ENCODE data around the gene LHFPL2.

LHFPL2 gene

GRCh38 chr5:78659714-78660113 is 11.1 kb upstream of the LHFPL2 start:
- CTCF ChIA-PET: no interaction called here
- no peak for TF ChIP-seq CTCF (IDR thresholded peaks at IDR 0.05; ENCODE audit: insufficient read depth, low read length, missing control alignments)
- POLR2A ChIA-PET: no interaction called here
- no peak for DNase-seq (ENCODE audit: low read depth, low spot score)
- no peak overlapping the region for H3K4me3 ChIP-seq (ENCODE audit: low read depth, low read length)

DNA sequence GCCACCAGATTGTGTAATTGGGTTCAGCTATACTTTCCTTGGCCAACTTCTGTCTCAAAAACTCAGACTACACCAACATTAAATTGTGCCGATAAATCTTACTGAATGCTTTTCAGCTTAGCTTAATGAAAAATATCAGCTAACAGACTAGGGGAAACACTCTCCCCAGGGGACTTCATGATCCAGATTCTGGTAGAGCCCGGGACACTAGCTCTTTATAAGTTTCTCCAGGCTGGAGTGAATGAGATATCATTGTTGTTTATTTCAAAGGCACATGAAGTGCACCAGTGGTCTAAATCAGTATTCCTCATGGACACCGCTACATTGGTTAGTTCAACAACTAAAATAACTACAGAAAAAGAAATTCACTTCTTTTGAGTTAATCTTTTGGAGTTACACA is 10.5 kb upstream of the LHFPL2 start:
- DNase-seq (ENCODE audit: low read depth, low spot score): no peak
- TF ChIP-seq CTCF (IDR thresholded peaks at IDR 0.05; ENCODE audit: insufficient read depth, low read length, missing control alignments): no peak
- H3K4me3 ChIP-seq (ENCODE audit: low read depth, low read length): no peak overlapping the region
- POLR2A ChIA-PET: no interaction called here
- CTCF ChIA-PET: no interaction called here

DNA sequence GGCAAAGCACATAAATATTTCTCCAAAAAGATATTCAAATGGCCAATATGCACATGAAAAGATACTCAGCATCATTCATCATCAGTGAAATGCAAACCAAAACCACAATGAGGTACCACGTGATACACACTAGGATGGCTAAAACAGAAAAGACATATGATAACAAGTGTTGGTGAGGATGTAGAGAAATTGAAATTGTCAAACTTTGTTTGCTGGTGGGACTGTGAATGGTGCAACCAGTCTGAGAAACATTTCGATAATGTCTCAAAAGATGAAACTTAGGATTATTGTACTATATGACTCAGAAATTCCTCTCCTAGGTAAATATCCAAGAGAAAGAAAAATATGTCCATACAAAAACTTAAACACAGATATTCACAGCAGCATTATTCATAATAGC is 8.6 kb upstream of the LHFPL2 start:
- no peak overlapping the region for H3K4me3 ChIP-seq (ENCODE audit: low read depth, low read length)
- CTCF ChIA-PET: interaction anchor here (0.7 kb wide), 2 partner anchors 37 to 185 kb away, joined by 3 to 6 read pairs; no protein-coding TSS in a partner anchor
- no peak for TF ChIP-seq CTCF (IDR thresholded peaks at IDR 0.05; ENCODE audit: insufficient read depth, low read length, missing control alignments)
- no peak for DNase-seq (ENCODE audit: low read depth, low spot score)
- POLR2A ChIA-PET: no interaction called here

DNA sequence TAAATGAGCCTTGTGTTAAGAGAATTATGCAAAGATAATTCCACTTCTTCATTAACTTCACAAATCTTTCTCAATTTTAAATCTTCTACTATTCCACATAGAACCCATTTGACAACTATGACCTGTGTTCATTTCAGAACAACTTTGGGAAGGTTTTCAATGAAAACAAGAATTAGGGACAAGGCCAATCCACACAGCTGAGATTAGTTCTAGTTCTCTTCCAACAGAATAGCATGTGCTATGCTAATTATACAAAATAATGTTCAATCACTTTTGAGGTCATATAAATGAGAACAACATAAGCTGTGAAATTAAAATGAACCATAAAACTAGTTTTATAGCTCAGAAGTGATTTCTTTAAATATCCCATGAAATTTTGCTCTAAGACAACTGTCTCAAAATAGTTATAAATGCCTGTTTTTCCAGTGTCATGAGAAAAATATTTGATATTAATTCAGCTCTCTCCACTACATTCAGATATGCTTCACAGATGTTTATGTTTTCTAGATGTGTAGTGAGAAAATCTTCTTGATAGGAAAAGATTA is 7.2 kb upstream of the LHFPL2 start:
- no peak for DNase-seq (ENCODE audit: low read depth, low spot score)
- TF ChIP-seq CTCF (IDR thresholded peaks at IDR 0.05; ENCODE audit: insufficient read depth, low read length, missing control alignments): no peak
- H3K4me3 ChIP-seq (ENCODE audit: low read depth, low read length): no peak overlapping the region
- POLR2A ChIA-PET: no interaction called here
- CTCF ChIA-PET: interaction anchor here (0.9 to 1.3 kb wide), 3 partner anchors 8 to 62 kb away, joined by 3 to 4 read pairs (median 3); no protein-coding TSS in a partner anchor

GRCh38 chr5:78654386-78654785 is 5.8 kb upstream of the LHFPL2 start:
- ChIA-PET POLR2A (no interaction called here), CTCF (interaction anchor here (0.9 kb wide), 1 partner anchor 117 kb away, joined by 3 read pairs; no protein-coding TSS in a partner anchor)
- TF ChIP-seq CTCF (IDR thresholded peaks at IDR 0.05; ENCODE audit: insufficient read depth, low read length, missing control alignments): no peak
- no peak for DNase-seq (ENCODE audit: low read depth, low spot score)
- no peak overlapping the region for H3K4me3 ChIP-seq (ENCODE audit: low read depth, low read length)

DNA sequence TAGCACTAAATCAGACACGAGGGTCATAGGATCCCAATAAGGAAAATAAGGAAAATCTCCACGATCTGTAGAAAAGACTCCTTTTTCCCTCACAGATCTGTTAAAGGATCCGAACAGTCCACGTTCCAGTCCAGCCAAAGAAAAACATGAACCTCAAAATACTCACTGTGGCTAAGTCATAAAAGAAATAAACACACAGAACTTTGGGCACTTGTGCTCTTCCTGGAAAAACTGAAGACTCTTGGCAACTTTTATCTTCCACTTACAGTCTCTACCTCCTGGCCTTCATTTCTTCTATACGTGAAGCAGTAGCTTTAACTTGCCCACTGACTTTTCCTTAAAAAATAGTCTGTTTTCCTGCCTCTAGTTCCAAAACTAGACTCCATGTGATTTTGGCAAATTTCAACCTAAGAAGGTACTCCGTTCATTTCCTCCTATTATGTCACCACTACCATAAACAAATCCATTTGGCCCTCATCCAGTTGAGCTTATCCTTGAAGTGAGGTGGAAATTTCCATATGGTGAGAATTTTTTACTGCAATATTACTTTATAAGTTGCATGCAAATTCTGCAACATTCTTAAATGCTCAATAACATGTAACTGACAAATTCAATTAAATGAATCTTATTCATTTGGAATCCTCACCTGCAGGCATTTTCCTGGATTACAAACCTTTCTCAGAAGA is 5.3 kb upstream of the LHFPL2 start:
- no peak for TF ChIP-seq CTCF (IDR thresholded peaks at IDR 0.05; ENCODE audit: insufficient read depth, low read length, missing control alignments)
- ChIA-PET POLR2A (no interaction called here), CTCF (interaction anchor here (0.9 kb wide), 1 partner anchor 116 kb away, joined by 3 read pairs; no protein-coding TSS in a partner anchor)
- no peak for DNase-seq (ENCODE audit: low read depth, low spot score)
- H3K4me3 ChIP-seq (ENCODE audit: low read depth, low read length): no peak overlapping the region

All from AG04449 (cell line).